BE2C (cell line): ENCODE data around the gene CLIC5.

ENCODE experiments used
- DNase-seq: peaks from one replicate; pipeline ENCODE4 v3.0.0-alpha.2; 2020
- H3K27me3 ChIP-seq: fragments of 250-450 bp; sonication (Bioruptor Pico); 2 replicates; pipeline ENCODE4 v1.5.1; 2020; ENCODE audit warnings: mild to moderate bottlenecking
- H3K36me3 ChIP-seq: fragments of 250-450 bp; sonication (Bioruptor Pico); 2 replicates; pipeline ENCODE4 v1.5.1; 2020; ENCODE audit warnings: mild to moderate bottlenecking
- H3K4me1 ChIP-seq: fragments of 250-450 bp; sonication (Bioruptor Pico); 2 replicates; pipeline ENCODE4 v1.5.1; 2020
- H3K4me3 ChIP-seq: 2 replicates; pipeline ENCODE4 v1.5.1; 2011; ENCODE audit warnings: low read depth, low read length
- H3K9me3 ChIP-seq: fragments of 250-450 bp; sonication (Bioruptor Pico); 2 replicates; pipeline ENCODE4 v1.5.1; 2020
- TF ChIP-seq, protein P1 (sequence below): IDR thresholded peaks from 2 replicates; pipeline ENCODE4 v1.5.1; 2012; ENCODE audit warnings: mild to moderate bottlenecking, low read depth, low read length

CLIC5 gene

DNA sequence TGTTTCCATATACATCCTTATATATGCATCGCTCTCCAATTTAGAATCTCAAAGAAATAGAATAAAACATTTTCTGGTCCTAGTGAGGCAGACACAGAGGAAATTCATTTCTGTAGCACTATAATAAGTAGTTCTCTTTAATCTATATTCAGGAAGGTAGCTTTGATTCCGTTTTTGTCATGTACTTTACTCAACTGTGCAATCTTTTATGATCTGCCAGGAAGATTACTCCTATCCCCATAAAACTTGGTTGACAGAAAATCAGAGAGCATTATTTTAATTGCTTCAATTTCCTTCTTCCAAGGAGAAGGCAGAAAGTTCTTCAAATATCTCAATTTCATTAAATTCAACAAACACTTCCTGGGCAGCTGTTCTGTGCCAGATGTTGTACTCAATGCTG lies 10.6 kb upstream of the CLIC5 start:
- H3K4me3 ChIP-seq: no peak overlapping the region
- H3K9me3 ChIP-seq: no peaks in the 10 kb centered on the region
- H3K27me3 ChIP-seq: no peaks in the 10 kb centered on the region
- no peaks in the 10 kb centered on the region for H3K4me1 ChIP-seq
- TF ChIP-seq, protein P1, sequence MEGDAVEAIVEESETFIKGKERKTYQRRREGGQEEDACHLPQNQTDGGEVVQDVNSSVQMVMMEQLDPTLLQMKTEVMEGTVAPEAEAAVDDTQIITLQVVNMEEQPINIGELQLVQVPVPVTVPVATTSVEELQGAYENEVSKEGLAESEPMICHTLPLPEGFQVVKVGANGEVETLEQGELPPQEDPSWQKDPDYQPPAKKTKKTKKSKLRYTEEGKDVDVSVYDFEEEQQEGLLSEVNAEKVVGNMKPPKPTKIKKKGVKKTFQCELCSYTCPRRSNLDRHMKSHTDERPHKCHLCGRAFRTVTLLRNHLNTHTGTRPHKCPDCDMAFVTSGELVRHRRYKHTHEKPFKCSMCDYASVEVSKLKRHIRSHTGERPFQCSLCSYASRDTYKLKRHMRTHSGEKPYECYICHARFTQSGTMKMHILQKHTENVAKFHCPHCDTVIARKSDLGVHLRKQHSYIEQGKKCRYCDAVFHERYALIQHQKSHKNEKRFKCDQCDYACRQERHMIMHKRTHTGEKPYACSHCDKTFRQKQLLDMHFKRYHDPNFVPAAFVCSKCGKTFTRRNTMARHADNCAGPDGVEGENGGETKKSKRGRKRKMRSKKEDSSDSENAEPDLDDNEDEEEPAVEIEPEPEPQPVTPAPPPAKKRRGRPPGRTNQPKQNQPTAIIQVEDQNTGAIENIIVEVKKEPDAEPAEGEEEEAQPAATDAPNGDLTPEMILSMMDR: no peak
- H3K36me3 ChIP-seq: no peaks in the 10 kb centered on the region
- no peak for DNase-seq

DNA sequence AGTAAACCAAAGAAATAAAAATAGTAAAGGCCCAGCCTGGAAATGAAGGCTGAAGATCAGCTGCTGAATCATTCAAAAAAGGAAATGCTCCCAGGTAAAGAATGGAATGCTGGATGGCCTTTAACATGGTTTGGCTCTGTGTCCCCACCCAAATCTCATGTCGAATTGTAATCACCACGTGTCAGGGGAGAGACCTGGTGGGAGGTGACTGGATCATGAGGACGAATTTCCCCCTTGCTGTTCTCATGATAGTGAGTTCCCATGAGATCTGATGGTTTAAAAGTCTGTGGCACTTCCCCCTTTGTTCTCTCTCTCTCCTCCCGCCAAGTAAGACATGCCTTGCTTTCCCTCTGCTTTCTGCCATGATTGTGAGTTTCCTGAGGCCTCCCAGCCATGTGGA lies 9.9 kb upstream of the CLIC5 start:
- TF ChIP-seq, protein P1: no peak
- DNase-seq: no peak
- Histone ChIP-seq H3K4me3 (no peak overlapping the region), H3K9me3 (no peaks in the 10 kb centered on the region), H3K27me3 (no peaks in the 10 kb centered on the region), H3K36me3 (no peaks in the 10 kb centered on the region), H3K4me1 (no peaks in the 10 kb centered on the region)

DNA sequence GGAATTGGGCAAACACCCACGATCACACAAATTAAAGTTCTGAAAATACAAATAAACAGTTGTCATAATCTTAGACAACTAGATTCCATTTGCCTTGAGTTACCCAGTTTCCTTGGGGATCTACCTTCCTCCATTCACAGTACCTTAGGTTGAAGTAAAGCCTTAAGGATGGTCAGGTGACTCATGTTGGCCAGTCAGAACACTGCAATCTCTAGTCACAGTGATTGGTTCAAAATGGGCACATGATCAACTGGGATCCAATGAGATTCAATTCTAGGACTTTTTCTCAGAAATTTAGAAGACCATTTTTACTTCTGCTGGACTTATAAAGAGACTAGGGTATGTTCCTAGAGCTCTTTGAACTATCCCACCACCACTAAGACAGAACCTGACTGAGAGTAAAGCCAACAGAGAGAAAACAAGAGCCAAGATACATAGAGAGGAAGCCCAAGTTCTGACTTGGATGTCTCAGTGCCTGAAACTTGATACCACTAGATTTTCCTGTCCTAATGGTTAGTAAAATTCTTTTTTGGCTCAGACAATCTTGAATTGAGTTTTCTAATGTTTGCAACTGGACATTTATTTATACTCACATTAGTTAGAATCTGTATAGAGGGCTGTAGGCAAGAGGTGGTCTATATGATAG lies 8.6 kb upstream of the CLIC5 start:
- Histone ChIP-seq H3K4me3 (no peak overlapping the region), H3K27me3 (no peaks in the 10 kb centered on the region), H3K4me1 (no peaks in the 10 kb centered on the region), H3K36me3 (no peaks in the 10 kb centered on the region), H3K9me3 (no peaks in the 10 kb centered on the region)
- TF ChIP-seq, protein P1: no peak
- DNase-seq: no peak

GRCh38 chr6:46023216-46023915 lies 7.7 kb upstream of the CLIC5 start:
- H3K4me3 ChIP-seq: no peak overlapping the region
- DNase-seq: no peak
- no peaks in the 10 kb centered on the region for H3K36me3 ChIP-seq
- TF ChIP-seq, protein P1: no peak
- no peaks in the 10 kb centered on the region for H3K9me3 ChIP-seq
- no peaks in the 10 kb centered on the region for H3K4me1 ChIP-seq
- H3K27me3 ChIP-seq: no peaks in the 10 kb centered on the region

GRCh38 chr6:46022106-46022948 lies 6.7 kb upstream of the CLIC5 start:
- DNase-seq: no peak
- no peak overlapping the region for H3K4me3 ChIP-seq
- H3K27me3 ChIP-seq: no peaks in the 10 kb centered on the region
- H3K4me1 ChIP-seq: no peaks in the 10 kb centered on the region
- TF ChIP-seq, protein P1: no peak
- no peaks in the 10 kb centered on the region for H3K36me3 ChIP-seq
- H3K9me3 ChIP-seq: no peaks in the 10 kb centered on the region
